KMS-11 (cell line): ENCODE data around the gene MSANTD2.

Source experiments
- H2AFZ ChIP-seq: fragments of 200-600 bp; sonication (generic); 2 replicates; pipeline ENCODE4 v1.6.1; 2016; ENCODE audit warnings: antibody characterized with exemption, mixed run types, low read depth
- H3K27ac ChIP-seq: fragments of 200-600 bp; sonication (generic); 2 replicates; pipeline ENCODE4 v1.6.1; 2016; ENCODE audit warnings: mild to moderate bottlenecking, mixed run types
- H3K27me3 ChIP-seq: fragments of 200-600 bp; sonication (generic); 2 replicates; pipeline ENCODE4 v1.6.1; 2017; ENCODE audit warnings: mild to moderate bottlenecking, low read depth, mixed run types, moderate library complexity; ENCODE audit not compliant: insufficient read depth
- H3K36me3 ChIP-seq: fragments of 200-600 bp; sonication (generic); 2 replicates; pipeline ENCODE4 v1.6.1; 2017; ENCODE audit warnings: mild to moderate bottlenecking, mixed run types; ENCODE audit not compliant: insufficient read depth
- H3K4me1 ChIP-seq: fragments of 200-600 bp; sonication (generic); 2 replicates; pipeline ENCODE4 v1.6.1; 2016; ENCODE audit warnings: mild to moderate bottlenecking, low read depth, mixed run types; ENCODE audit not compliant: poor library complexity, severe bottlenecking
- H3K4me2 ChIP-seq: fragments of 200-600 bp; sonication (generic); 2 replicates; pipeline ENCODE4 v1.7.0; 2016; ENCODE audit warnings: mild to moderate bottlenecking, mixed run types
- H3K4me3 ChIP-seq: fragments of 200-600 bp; sonication (generic); IDR thresholded peaks from 2 replicates; pipeline ENCODE4 v1.6.1; 2017; ENCODE audit warnings: low read depth, low read length, mixed read lengths; ENCODE audit not compliant: insufficient read depth
- H3K79me2 ChIP-seq: fragments of 200-600 bp; sonication (generic); 2 replicates; pipeline ENCODE4 v1.6.1; 2016; ENCODE audit warnings: low read depth, mixed run types; ENCODE audit not compliant: insufficient read depth
- H3K9ac ChIP-seq: fragments of 200-600 bp; sonication (generic); 2 replicates; pipeline ENCODE4 v1.6.1; 2016; ENCODE audit warnings: mild to moderate bottlenecking, mixed run types
- H4K20me1 ChIP-seq: fragments of 200-600 bp; sonication (generic); 2 replicates; pipeline ENCODE4 v1.6.1; 2016; ENCODE audit warnings: mild to moderate bottlenecking, mixed run types; ENCODE audit not compliant: insufficient read depth
- TF ChIP-seq, protein P1 (sequence below): fragments of 200-600 bp; sonication (generic); conservative IDR thresholded peaks from 2 replicates; pipeline ENCODE4 v1.6.1; 2017; ENCODE audit warnings: low read depth, mild to moderate bottlenecking, antibody characterized with exemption, low read length, moderate library complexity, mixed read lengths

MSANTD2 gene

DNA sequence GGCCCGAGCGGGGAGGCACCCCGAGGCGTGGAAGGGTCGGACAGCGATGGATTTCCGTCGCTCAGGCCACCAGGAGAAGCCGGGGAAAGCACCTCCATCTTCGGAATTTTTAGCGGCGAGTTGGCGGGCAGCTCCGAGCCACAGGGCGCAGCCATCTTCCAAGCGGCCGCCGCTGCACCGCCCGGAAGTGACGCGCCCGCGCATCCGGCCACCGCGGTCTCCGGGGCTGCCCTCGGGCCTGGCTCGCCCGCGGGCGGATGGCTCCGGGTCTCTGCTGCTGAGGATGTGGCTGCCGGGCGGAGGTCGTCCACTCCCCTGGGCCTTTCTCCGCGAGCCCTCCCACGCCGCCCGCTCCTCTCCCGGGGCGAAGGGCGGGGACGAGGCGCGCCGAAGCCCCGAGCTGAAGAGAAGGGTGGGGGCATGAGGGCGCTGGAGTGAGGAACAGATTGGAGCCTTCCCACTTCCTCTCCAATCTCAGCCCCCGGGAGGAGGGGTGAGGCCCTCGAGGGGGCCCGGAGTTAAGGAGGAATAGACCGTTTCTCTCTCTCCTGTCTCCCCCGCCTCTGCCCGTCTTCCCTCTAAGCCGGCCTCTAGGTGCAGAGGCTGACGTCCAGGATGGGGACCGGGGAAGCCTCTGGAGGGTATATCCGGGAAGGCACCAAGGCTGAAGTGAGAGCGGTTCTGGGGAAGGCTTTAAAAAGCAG lies at the start of gene MSANTD2:
Gene MSANTD2 (minus strand): TSS at position 181 of the 704 bp plus-strand sequence. CDS start 26 bp downstream, at position 155.
- Histone ChIP-seq H3K27ac (peak within 1 kb of the TSS; percentile 59), H3K79me2 (peaks cover 30% of the 10 kb centered on the region), H3K36me3 (no peaks in the 10 kb centered on the region), H3K4me1 (peaks cover 23% of the 10 kb centered on the region), H2AFZ (peak within 1 kb of the TSS; percentile 87), H3K9ac (peak within 1 kb of the TSS; percentile 73), H3K4me3 (no peak within 1 kb of the TSS), H4K20me1 (no peaks in the 10 kb centered on the region), H3K4me2 (peak within 1 kb of the TSS; percentile 97), H3K27me3 (no peaks in the 10 kb centered on the region)
- TF ChIP-seq, protein P1, sequence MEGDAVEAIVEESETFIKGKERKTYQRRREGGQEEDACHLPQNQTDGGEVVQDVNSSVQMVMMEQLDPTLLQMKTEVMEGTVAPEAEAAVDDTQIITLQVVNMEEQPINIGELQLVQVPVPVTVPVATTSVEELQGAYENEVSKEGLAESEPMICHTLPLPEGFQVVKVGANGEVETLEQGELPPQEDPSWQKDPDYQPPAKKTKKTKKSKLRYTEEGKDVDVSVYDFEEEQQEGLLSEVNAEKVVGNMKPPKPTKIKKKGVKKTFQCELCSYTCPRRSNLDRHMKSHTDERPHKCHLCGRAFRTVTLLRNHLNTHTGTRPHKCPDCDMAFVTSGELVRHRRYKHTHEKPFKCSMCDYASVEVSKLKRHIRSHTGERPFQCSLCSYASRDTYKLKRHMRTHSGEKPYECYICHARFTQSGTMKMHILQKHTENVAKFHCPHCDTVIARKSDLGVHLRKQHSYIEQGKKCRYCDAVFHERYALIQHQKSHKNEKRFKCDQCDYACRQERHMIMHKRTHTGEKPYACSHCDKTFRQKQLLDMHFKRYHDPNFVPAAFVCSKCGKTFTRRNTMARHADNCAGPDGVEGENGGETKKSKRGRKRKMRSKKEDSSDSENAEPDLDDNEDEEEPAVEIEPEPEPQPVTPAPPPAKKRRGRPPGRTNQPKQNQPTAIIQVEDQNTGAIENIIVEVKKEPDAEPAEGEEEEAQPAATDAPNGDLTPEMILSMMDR = no peak

DNA sequence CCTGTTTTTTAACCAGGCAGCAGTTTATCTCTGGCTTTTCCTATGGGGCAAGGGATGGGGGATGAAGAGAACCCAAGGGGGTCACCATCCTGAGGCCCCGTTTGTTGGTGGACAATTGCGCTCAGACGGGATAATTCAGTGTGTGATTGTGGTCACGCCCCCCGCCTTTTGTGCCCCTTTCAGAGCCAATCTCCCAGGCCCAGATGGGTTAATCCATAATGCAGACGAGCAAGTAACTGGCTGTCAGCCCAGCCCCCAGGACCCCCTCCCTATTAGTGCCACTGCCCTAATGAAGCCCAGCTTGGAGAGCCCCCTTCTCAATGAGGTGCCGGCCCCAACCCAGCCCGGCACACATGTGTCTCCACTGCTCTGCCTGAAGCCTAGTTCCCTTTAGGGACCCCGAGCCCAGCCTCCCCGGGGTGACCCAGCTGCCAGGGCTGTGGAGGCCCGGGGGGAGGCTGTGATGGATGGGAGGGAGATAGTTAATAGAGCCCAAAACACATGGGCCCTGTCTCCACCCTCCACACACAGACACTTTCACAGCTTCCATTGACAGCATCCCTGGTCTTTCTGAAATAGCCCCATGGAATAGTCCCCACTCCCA lies 46.0 kb upstream of the MSANTD2 start:
- TF ChIP-seq, protein P1 = no peak
- H3K4me2 ChIP-seq = no peak overlapping the region
- no peaks in the 10 kb centered on the region for H3K27me3 ChIP-seq
- H3K79me2 ChIP-seq = no peaks in the 10 kb centered on the region
- H3K4me3 ChIP-seq = no peak overlapping the region
- no peak overlapping the region for H3K9ac ChIP-seq
- H4K20me1 ChIP-seq = no peaks in the 10 kb centered on the region
- H3K36me3 ChIP-seq = no peaks in the 10 kb centered on the region
- no peak overlapping the region for H2AFZ ChIP-seq
- H3K27ac ChIP-seq = no peak overlapping the region
- H3K4me1 ChIP-seq = no peaks in the 10 kb centered on the region

DNA sequence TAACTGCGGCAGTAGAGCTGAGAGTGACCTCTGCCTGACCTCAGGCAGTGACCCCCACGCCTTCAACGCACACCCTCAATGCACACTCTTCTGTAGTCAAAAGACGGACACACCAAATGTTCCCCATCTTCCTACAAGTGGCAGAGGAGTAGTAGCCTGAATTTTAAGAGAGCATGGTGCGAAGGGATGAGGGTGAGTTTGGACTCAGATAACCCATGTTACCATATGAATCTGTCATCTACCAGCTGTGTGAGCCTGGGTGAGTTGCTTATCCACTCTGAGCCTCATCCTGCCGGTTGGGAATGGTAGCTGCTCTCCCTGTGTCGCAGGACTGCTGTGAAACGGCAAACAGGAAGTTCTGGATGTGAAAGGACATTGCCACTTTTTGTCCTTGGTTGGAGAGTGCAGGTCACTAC lies 44.5 kb upstream of the MSANTD2 start:
- no peak overlapping the region for H3K4me2 ChIP-seq
- H3K4me3 ChIP-seq = no peak overlapping the region
- no peak overlapping the region for H2AFZ ChIP-seq
- no peaks in the 10 kb centered on the region for H3K79me2 ChIP-seq
- no peak overlapping the region for H3K9ac ChIP-seq
- TF ChIP-seq, protein P1 = no peak
- H4K20me1 ChIP-seq = no peaks in the 10 kb centered on the region
- H3K4me1 ChIP-seq = no peaks in the 10 kb centered on the region
- H3K27me3 ChIP-seq = no peaks in the 10 kb centered on the region
- no peak overlapping the region for H3K27ac ChIP-seq
- no peaks in the 10 kb centered on the region for H3K36me3 ChIP-seq

DNA sequence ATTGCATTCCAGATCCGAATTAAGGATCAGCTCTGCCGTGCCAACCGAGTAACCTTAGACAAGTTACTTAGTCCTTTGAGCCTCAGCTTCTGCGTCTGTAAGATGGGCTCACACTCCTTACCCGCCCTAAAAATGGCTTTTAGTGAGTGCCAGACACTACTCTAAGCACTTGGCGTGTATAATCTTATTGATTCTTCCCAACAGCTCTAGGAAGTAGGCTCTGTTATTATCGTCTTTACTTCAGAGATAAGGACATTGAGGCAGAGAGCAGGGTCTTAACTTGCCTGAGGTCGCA lies 43.4 kb upstream of the MSANTD2 start:
- Histone ChIP-seq H3K9ac (no peak overlapping the region), H2AFZ (no peak overlapping the region), H3K4me3 (no peak overlapping the region), H4K20me1 (no peaks in the 10 kb centered on the region), H3K27me3 (no peaks in the 10 kb centered on the region), H3K36me3 (no peaks in the 10 kb centered on the region), H3K4me1 (no peaks in the 10 kb centered on the region), H3K27ac (no peak overlapping the region), H3K79me2 (no peaks in the 10 kb centered on the region), H3K4me2 (no peak overlapping the region)
- TF ChIP-seq, protein P1 = no peak
